Brain pericyte (primary cell): Measurements from ENCODE around the gene MAN2A1.

Experiments
- DNase-seq: peaks from one replicate; pipeline ENCODE4 v3.0.0-alpha.2; 2012; ENCODE audit warnings: low read depth, low spot score

Gene MAN2A1

GRCh38 chr5:109706095-109706494 is 16.4 kb downstream of the MAN2A1 start:
- no peak for DNase-seq

- DNase-seq, result no peak
Measured at GRCh38 chr5:109707531-109707930, 17.8 kb downstream of the MAN2A1 start.

GRCh38 chr5:109708813-109709212 is 19.1 kb downstream of the MAN2A1 start:
- DNase-seq, result no peak

GRCh38 chr5:109709225-109709624 is 19.5 kb downstream of the MAN2A1 start:
- no peak for DNase-seq

GRCh38 chr5:109711673-109712072 is 21.9 kb downstream of the MAN2A1 start:
- no peak for DNase-seq

- no peak for DNase-seq
Measured at GRCh38 chr5:109713453-109713852, 23.7 kb downstream of the MAN2A1 start.

- DNase-seq, result no peak
Measured at GRCh38 chr5:109714592-109714991, 24.9 kb downstream of the MAN2A1 start.

- DNase-seq, result no peak
Measured at GRCh38 chr5:109718216-109718615, 28.5 kb downstream of the MAN2A1 start.

GRCh38 chr5:109718632-109719031 is 28.9 kb downstream of the MAN2A1 start:
- no peak for DNase-seq

GRCh38 chr5:109719978-109720377 is 30.3 kb downstream of the MAN2A1 start:
- no peak for DNase-seq

GRCh38 chr5:109721741-109722140 is 32.0 kb downstream of the MAN2A1 start:
- no peak for DNase-seq

GRCh38 chr5:109723606-109724005 is 33.9 kb downstream of the MAN2A1 start:
- no peak for DNase-seq

GRCh38 chr5:109725135-109725534 is 35.4 kb downstream of the MAN2A1 start:
- no peak for DNase-seq

- DNase-seq, result no peak
Measured at GRCh38 chr5:109739741-109740728, 50.3 kb downstream of the MAN2A1 start.

- DNase-seq, result no peak
Measured at GRCh38 chr5:109740966-109741365, 51.2 kb downstream of the MAN2A1 start.

- no peak for DNase-seq
Measured at GRCh38 chr5:109741390-109741789, 51.7 kb downstream of the MAN2A1 start.

GRCh38 chr5:109743041-109743531 is 53.4 kb downstream of the MAN2A1 start:
- no peak for DNase-seq

GRCh38 chr5:109743770-109744212 is 54.1 kb downstream of the MAN2A1 start:
- peak; percentile 33 for DNase-seq

- DNase-seq, result no peak
Measured at GRCh38 chr5:109744261-109744660, 54.5 kb downstream of the MAN2A1 start.

- DNase-seq, result no peak
Measured at GRCh38 chr5:109748546-109748945, 58.8 kb downstream of the MAN2A1 start.

- DNase-seq, result no peak
Measured at GRCh38 chr5:109750463-109750862, 60.7 kb downstream of the MAN2A1 start.

GRCh38 chr5:109753279-109753678 is 63.6 kb downstream of the MAN2A1 start:
- no peak for DNase-seq

GRCh38 chr5:109754319-109754718 is 64.6 kb downstream of the MAN2A1 start:
- DNase-seq, result no peak
